Endothelial cell of umbilical vein (primary cell): ENCODE results near the gene TMEM40. TPM values are rescaled to one million over a fixed set of nuclear protein-coding genes. Genes with fewer than 3 reads are reported as not detected.

ENCODE experiments used
- BruUV-seq: library from RNA; stranded (reverse); fragments of 400-500 nt; replicated peaks from 2 replicates; lab custom pipeline; 2021; lab: Mats Ljungman, UMichigan
- CTCF ChIA-PET: fragments of 300-600, 350-600 bp; sonication (Branson Sonifier 250); formaldehyde crosslinking; loops from one replicate; lab custom pipeline; 2021; ENCODE audit warnings: antibody characterized with exemption, inconsistent platforms; lab: Charles Lee
- POLR2A ChIA-PET: fragments of 300-600, 350-600 bp; sonication (Branson Sonifier 250); formaldehyde crosslinking; loops from one replicate; lab custom pipeline; 2021; ENCODE audit warnings: antibody characterized with exemption, inconsistent platforms; lab: Charles Lee
- DNase-seq: peaks from one replicate; pipeline ENCODE4 v3.0.0-alpha.2; 2011; ENCODE audit warnings: low read depth, low spot score
- FAIRE-seq: peaks from 2 replicates; lab custom pipeline; 2011; peaks lifted over from hg19 to GRCh38; lab: Jason Lieb, UNC
- H2AFZ ChIP-seq: 2 replicates; pipeline ENCODE4 v1.6.0; 2012; ENCODE audit warnings: low read depth, low read length, control low read depth, inconsistent platforms
- H3K27ac ChIP-seq: 2 replicates; pipeline ENCODE4 v1.5.1; 2011; ENCODE audit warnings: low read depth, mild to moderate bottlenecking, control low read depth, low read length, moderate library complexity; ENCODE audit not compliant: insufficient read depth
- H3K27me3 ChIP-seq, 2 experiments: 2 replicates each; pipeline versions ENCODE4 v1.6.0 to v1.6.1; 2011; ENCODE audit warnings: low read length in 2 of 2, mixed read lengths in 1 of 2; ENCODE audit not compliant: control insufficient read depth in 2 of 2, insufficient read depth in 2 of 2
- H3K36me3 ChIP-seq, 2 experiments: 2 replicates in 1 of 2; 3 replicates in 1 of 2; pipeline ENCODE4 v1.5.1; 2011; ENCODE audit warnings: low read length in 2 of 2, mild to moderate bottlenecking in 1 of 2, moderate library complexity in 1 of 2; ENCODE audit not compliant: control insufficient read depth in 2 of 2, insufficient read depth in 2 of 2; ENCODE audit errors: extremely low read depth in 1 of 2
- H3K4me1 ChIP-seq: 3 replicates; pipeline ENCODE4 v1.5.1; 2011; ENCODE audit warnings: mild to moderate bottlenecking, low read length; ENCODE audit not compliant: control insufficient read depth, insufficient read depth; ENCODE audit errors: extremely low read depth
- H3K4me2 ChIP-seq: 2 replicates; pipeline ENCODE4 v1.6.1; 2011; ENCODE audit warnings: low read length, control low read depth, mixed read lengths; ENCODE audit not compliant: insufficient read depth
- H3K4me3 ChIP-seq, 3 experiments: fragments of 200-600 bp in 1 of 3; sonication (generic), shearing (Covaris generic) in 1 of 3; replicated peaks in 1 of 3; 2 replicates each; pipeline ENCODE4 v1.5.1; 2011 to 2016; ENCODE audit warnings: control low read depth in 3 of 3, low read length in 3 of 3, mild to moderate bottlenecking in 2 of 3, inconsistent platforms in 1 of 3, low read depth in 1 of 3, moderate library complexity in 1 of 3; ENCODE audit not compliant: insufficient read depth in 1 of 3
- H3K79me2 ChIP-seq: 2 replicates; pipeline ENCODE4 v1.6.0; 2012; ENCODE audit warnings: low read length, inconsistent platforms; ENCODE audit not compliant: control insufficient read depth, insufficient read depth
- H3K9ac ChIP-seq: replicated peaks from 2 replicates; pipeline ENCODE3; 2011; ENCODE audit warnings: low read length, control low read depth; ENCODE audit not compliant: insufficient read depth; ENCODE audit errors: extremely low read depth
- H3K9me1 ChIP-seq: replicated peaks from 3 replicates; pipeline ENCODE4 v1.6.0; 2011; ENCODE audit warnings: mild to moderate bottlenecking, low read length; ENCODE audit not compliant: control insufficient read depth, insufficient read depth; ENCODE audit errors: extremely low read depth
- H3K9me3 ChIP-seq: replicated peaks from 2 replicates; pipeline ENCODE4 v1.5.1; 2012; ENCODE audit warnings: low read length, inconsistent platforms; ENCODE audit not compliant: control insufficient read depth, insufficient read depth
- H4K20me1 ChIP-seq: replicated peaks from 2 replicates; pipeline ENCODE3; 2011; ENCODE audit warnings: mild to moderate bottlenecking, low read length; ENCODE audit not compliant: control insufficient read depth, insufficient read depth; ENCODE audit errors: extremely low read depth
- EZH2 ChIP-seq: IDR thresholded peaks from 2 replicates; pipeline ENCODE4 v1.6.1; 2012; ENCODE audit warnings: borderline replicate concordance, low read depth, mild to moderate bottlenecking, moderate library complexity, low read length, inconsistent platforms; ENCODE audit not compliant: severe bottlenecking
- GATA2 ChIP-seq: IDR thresholded peaks from 2 replicates; pipeline ENCODE4 v1.7.0; 2011; ENCODE audit warnings: low read depth, mild to moderate bottlenecking, moderate library complexity, mixed read lengths, low read length; ENCODE audit not compliant: insufficient read length, insufficient read depth
- JUN ChIP-seq: IDR thresholded peaks from 2 replicates; pipeline ENCODE4 v1.6.1; 2011; ENCODE audit warnings: borderline replicate concordance, low read depth; ENCODE audit not compliant: insufficient read length, insufficient read depth
- MYC ChIP-seq: IDR thresholded peaks from one replicate; pipeline ENCODE4 v1.6.1; 2011; ENCODE audit warnings: mild to moderate bottlenecking, low read depth, low read length
- POLR2A ChIP-seq: IDR thresholded peaks from 2 replicates; pipeline ENCODE4 v1.6.1; 2012; ENCODE audit warnings: low read depth, mild to moderate bottlenecking, control low read depth, low read length
- POLR2AphosphoS5 ChIP-seq: IDR thresholded peaks from 2 replicates; pipeline ENCODE4 v1.6.1; 2012; ENCODE audit warnings: low read depth, mild to moderate bottlenecking, control low read depth, low read length, moderate library complexity; ENCODE audit not compliant: insufficient read depth
- dilution Hi-C: fragments of 300-500 bp; cut with MboI; formaldehyde crosslinking; loops from one replicate; pipeline ENCODE4 v1.15.0; 2019; ENCODE audit warnings: low sequenced_read_pairs; ENCODE audit not compliant: extremely low pct_ligation_motif_present
- intact Hi-C: fragments of 100-400 bp; cut with micrococcal nuclease; formaldehyde crosslinking; loops from one replicate; pipeline ENCODE4 v1.10.0; 2022
- polyA plus RNA-seq, 4 experiments: library from polyadenylated mRNA; depleted of rRNA in 3 of 4; stranded (reverse) in 3 of 4; unstranded in 1 of 4; fragments of >200 nt; gene quantifications; 2 replicates each; pipeline versions ENCODE4 v1.2.1 to v1.2.3, GENCODE V29; 2011 to 2012; ENCODE audit warnings: missing spikeins in 1 of 4
- total RNA-seq: library from RNA; stranded (reverse); gene quantifications from 2 replicates; pipeline ENCODE4 v1.2.3, GENCODE V29; 2021

Gene TMEM40
- total and polyA plus RNA-seq, 2 donors (not counting 3 experiments of a cell fraction or from before 2014, with no cell fraction given), result not detected

- no TSS peak for BruUV-seq
- Histone ChIP-seq H3K4me1 (no peaks in the 10 kb centered on the region), H2AFZ (no peak overlapping the region), H4K20me1 (no peaks in the 10 kb centered on the region), H3K79me2 (no peaks in the 10 kb centered on the region), H3K36me3 (no peaks in the 10 kb centered on the region), H3K4me2 (no peak overlapping the region), H3K27ac (no peak overlapping the region), H3K9me3 (no peaks in the 10 kb centered on the region), H3K4me3 (no peak overlapping the region), H3K9ac (no peak overlapping the region), H3K27me3 (peaks cover 0 to 3% of the 10 kb centered on the region in 2 experiments), H3K9me1 (no peaks in the 10 kb centered on the region)
- peak; percentile 24 for DNase-seq
- intact Hi-C loops, result no loop called here
- ChIA-PET CTCF (no interaction called here), POLR2A (no interaction called here)
- dilution Hi-C loops, result no loop called here
- no peak for TF ChIP-seq POLR2AphosphoS5
- TF ChIP-seq POLR2A, result no peak
- TF ChIP-seq JUN, result no peak
- FAIRE-seq, result peak; percentile 43
Observed at GRCh38 chr3:12750223-12750622, 8.8 kb downstream of the TMEM40 start.

- no peaks in the 10 kb centered on the region for H3K36me3 ChIP-seq
- BruUV-seq, result no TSS peak
- H4K20me1 ChIP-seq, result no peaks in the 10 kb centered on the region
- H3K4me2 ChIP-seq, result no peak overlapping the region
- H3K9me3 ChIP-seq, result no peaks in the 10 kb centered on the region
- H3K9ac ChIP-seq, result no peak overlapping the region
- no peak overlapping the region for H2AFZ ChIP-seq
- H3K4me3 ChIP-seq, result no peak overlapping the region
- FAIRE-seq (no peak), DNase-seq (no peak)
- TF ChIP-seq GATA2 (no peak), JUN (no peak), MYC (no peak), POLR2AphosphoS5 (no peak), EZH2 (no peak), POLR2A (no peak)
- H3K9me1 ChIP-seq, result no peaks in the 10 kb centered on the region
- no peaks in the 10 kb centered on the region for H3K79me2 ChIP-seq
- no peaks in the 10 kb centered on the region for H3K4me1 ChIP-seq
- POLR2A ChIA-PET, result no interaction called here
- no peak overlapping the region for H3K27ac ChIP-seq
- intact Hi-C loops, result no loop called here
- peaks cover 2 to 3% of the 10 kb centered on the region in 2 experiments for H3K27me3 ChIP-seq
- dilution Hi-C loops, result no loop called here
- CTCF ChIA-PET, result interaction anchor here (2.4 kb wide), 1 partner anchor 10 kb away, joined by 6 read pairs; the partner anchor contains the start of gene TMEM40
Observed at GRCh38 chr3:12748477-12748876, 10.6 kb downstream of the TMEM40 start.
